HPDE6-E6E7 (cell line): ENCODE measurements around the gene NCOA1.
"Not testable (repeated sequence)": the region's sequence is repeated elsewhere in the genome, so short reads cannot be mapped to it uniquely, and the experiment has no call there.

ENCODE experiments used
- DNase-seq: peaks from one replicate; pipeline ENCODE4 v3.0.0; 2011; ENCODE audit warnings: missing footprints; ENCODE audit errors: extremely low spot score

The NCOA1 gene

GRCh38 chr2:24490690-24491541 lies at the start of gene NCOA1:
Gene NCOA1, plus strand, starts transcription at chr2:24491254. Its CDS starts 167,424 bp downstream, at chr2:24658678.
- peak; percentile 76 for DNase-seq

- no peak for DNase-seq
These were observed 42.3 kb upstream of the NCOA1 start for GRCh38 chr2:24448797-24449196.

GRCh38 chr2:24449344-24449743 lies 41.7 kb upstream of the NCOA1 start:
- DNase-seq: no peak

DNA sequence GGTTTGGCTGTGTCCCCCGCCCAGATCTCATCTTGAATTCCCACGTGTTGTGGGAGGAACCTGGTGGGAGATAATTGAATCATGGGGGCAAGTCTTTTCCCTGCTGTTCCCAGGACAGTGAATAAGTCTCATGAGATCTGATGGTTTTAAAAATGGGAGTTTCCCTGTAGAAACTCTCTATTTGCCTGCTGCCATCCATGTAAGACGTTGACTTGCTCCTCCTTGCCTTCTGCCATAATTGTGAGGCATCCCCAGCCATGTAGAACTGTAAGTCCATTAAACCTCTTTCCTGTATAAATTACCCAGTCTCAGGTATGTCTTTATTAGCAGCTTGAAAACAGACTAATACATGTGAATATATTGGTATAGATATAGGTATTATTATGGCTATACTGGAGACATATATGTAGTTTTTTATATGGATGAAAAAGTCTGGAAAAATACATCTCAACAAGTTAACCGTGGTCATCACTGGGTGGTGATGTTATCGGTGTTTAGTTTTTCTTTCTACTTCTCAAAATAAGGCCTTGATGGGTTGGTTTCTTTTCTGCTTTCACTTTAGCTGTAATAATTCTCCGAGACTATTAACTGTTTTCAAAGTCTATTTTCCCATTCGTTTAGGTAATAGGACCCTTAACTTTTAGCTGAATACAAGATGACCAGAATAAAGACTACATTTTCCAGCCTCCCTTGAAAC lies 39.1 kb upstream of the NCOA1 start:
- no peak for DNase-seq

DNA sequence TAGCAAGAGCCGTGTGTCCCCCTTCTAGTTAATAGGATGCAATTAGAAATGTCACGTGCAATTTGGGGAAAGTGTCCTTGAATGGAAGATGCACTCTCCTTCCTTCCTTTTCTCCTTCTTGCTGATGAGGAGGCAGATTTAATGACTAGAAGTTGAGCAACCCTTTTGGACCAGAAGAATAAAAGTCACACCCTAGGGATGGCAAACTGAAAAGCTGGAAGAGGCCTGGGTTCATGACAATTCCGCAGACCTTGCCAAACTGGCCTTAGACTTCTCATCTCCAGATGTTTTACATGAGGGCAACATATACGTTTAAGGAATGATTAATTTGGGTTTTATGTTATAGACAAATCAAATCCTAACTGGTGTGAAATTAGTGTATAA lies 38.6 kb upstream of the NCOA1 start:
- DNase-seq: no peak

GRCh38 chr2:24453379-24454073 lies 37.5 kb upstream of the NCOA1 start:
- DNase-seq: no peak

DNA sequence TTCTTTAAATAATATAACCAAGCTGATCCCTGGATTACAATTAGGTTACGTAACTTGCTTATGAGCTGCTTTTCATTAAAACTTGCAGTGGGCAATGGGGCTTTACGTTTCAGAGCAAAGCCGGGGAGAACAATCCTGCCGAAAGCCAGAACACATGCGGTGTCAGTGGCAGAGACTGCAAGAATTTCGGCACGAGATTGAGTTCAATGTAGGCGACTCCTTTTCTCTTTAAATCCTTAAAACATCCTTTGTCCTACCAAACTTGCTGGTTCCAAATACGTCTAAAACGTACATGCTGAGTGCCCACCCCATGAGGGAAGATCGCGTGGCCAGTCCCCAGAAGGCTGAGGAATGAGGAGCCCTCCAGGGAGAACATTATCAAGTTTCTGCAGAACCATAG lies 36.8 kb upstream of the NCOA1 start:
- DNase-seq: no peak

GRCh38 chr2:24456599-24457556 lies 34.2 kb upstream of the NCOA1 start:
- peak; percentile 86 for DNase-seq

DNA sequence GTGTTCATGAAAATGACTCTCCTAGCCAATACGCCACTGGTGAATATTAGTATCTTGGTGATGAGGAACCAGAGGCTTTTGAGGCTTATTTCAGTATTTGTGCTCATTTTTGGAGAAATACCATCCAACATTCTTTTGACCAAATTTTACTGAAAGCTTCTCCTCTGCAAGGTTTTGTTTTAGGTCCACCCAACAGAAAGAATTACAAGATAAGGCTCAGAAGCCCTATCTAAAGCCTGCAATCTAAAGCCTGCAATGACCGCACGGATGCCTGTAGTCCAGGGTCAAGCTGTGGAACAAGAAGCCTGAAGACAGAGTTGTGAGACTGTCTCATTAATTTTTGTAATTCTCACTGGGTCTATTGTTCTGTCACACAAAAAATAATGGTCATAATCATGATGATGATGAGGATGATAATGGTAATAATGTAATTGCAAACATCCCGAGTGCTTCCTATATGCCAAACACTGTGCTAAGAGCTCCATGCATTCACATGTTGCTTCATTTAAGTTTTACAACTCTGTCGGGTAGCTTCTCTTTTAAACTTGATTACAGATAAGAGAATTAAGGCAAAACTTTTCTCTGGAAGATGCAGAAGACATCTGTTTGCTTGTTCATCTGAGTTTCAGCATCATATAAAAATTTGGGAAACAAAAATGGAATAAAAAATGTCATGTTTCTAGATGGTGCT lies 33.2 kb upstream of the NCOA1 start:
- no peak for DNase-seq

DNA sequence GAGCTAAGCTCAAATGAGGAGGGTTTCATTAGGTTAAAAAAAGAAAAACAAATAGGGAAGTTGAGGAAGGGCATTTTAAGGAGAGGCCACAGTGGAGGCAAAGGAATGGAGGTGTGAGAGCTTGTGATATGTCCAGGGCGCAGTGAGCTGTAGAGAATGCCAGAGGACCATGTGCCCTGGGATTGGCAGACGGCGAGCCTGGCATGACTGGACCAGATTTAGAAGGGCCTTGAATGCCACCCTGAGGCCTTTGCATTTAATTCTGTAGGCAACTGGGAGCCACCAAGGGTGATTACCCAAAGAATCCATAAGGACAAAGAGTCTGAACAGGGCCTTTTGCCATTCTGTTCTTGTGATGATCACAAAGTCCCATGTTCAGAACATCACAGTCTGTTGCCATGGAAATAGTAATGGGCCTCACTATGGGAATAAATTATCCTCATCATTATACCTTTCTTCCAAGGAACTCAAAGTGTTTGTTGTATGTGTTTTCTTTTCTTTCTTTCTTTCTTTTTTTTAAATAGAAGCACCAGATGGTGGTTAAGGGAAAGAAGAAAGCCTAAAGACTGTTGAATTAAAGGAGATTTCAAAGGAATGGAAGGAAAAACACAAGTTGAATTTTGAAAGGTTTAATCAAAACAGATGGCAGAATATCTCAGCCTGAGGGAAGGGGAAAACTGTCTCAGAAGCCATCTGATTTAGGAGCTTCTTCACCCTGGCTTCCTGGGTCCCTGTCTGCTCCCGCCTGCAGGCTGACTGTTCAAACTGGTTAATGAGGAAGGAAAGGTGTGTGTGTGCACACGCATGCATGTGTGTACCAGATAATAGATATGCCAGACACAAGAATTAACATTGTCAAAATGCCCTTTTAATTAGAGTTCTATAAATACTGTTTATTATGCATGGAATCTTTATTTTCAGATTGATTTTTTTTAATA lies 31.6 kb upstream of the NCOA1 start:
- DNase-seq: no peak

- DNase-seq: no peak
These were observed 29.4 kb upstream of the NCOA1 start for GRCh38 chr2:24461685-24462084.

GRCh38 chr2:24463271-24463670 lies 27.8 kb upstream of the NCOA1 start:
- DNase-seq: no peak

DNA sequence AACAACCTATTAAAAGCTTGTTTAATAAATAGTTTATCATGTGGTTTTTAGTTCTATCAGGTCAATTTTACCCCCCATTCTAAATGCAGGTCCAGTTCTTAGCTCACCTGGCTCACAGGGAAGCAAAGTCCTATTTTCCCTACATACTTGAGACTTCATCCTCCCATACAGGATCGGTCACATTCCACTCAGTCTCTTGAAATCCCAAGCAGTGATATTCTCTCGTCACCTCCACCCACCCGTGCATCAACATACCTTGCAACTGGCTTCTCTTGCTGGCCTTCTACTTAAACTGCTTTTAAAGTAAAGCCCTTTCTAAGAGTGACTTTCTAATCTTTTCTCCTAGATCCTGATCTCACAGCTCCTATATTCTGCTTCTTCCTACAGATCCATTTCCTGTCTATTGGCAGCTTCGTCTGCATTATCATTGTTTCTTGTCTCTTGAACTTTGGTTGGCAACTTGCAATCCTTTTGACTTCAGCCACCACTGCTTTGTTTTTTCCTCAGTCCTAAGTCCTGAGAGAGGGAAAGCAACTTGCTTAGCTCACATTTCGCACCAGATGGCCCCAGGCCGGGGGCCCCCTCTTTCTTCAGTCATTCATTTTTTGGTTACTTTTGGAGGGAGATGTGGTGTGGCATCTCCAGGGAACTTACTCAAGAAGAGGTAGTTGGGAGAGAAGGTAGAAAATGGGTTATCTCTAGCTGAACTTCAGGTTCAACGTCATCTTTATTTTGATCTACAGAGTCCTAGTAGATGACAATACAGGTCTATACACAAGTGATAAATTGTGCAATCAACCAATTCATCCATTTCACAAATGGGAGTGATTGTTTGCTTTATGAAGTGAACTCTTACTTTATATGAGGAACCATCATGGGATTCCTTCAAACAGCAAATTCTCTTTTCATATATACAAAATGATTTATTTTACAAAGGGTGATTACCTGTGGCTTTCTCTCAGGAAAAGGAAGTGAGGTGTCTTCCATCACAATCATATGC lies 23.9 kb upstream of the NCOA1 start:
- DNase-seq: no peak

DNA sequence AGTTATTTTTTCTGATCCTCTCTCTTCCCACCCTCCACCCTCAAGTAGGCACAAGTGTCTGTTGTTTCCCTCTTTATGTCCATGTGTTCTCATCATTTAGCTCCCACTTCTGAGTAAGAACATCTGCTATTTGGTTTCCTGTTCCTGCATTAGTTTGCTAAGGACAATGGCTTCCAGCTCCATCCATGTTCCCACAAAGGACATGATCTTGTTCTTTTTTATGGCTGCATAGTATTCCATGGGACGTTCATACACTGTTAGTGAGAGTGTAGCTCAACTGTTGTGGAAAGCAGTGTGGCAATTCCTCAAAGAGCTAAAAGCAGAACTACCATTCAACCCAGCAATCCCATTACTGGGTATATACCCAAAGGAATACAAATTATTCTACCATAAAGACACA lies 22.6 kb upstream of the NCOA1 start:
- DNase-seq: not testable (repeated sequence)

DNA sequence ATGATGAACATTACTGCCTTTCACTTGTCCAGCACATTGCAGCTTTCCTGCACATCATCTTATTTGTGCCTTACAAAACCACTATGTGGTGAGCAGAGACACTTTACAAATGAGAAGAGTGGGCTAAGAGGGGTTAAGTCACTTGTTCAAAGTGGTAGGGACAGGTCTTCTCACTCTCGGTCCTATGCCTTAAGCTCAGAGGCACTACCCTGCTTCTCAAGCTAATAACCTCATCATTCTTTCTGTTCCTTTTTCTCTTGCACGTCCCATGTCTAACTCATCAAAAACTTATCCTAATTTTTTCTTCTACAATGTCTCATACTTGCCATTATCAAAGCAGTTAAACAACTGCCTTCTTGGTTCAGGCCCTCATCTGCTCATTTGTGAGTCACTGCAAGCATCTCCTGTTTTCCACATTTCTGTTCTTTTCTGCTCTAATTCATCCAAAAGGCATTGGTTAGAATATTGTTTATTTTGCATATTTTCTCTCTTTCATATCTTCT lies 21.9 kb upstream of the NCOA1 start:
- no peak for DNase-seq

DNA sequence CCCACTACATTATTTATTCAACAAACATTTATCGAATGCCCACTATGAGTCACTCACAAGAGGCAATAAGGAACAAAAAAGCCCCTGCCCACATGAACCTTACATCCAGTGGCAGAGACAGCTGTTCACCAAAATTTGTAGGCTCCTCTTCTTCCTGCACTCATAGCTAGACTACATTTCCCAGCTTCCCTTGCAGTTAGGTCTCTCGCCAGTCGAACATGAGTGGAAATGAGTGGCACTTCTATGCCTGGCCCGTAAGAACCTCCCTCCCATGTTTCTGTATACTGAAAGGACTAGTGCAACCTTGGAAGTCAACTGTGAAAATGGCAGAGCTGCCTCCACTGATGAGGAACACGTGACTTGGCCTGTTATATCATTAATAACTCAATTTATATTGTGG lies 19.4 kb upstream of the NCOA1 start:
- DNase-seq: no peak

GRCh38 chr2:24472416-24472815 lies 18.6 kb upstream of the NCOA1 start:
- DNase-seq: no peak

GRCh38 chr2:24473626-24474025 lies 17.4 kb upstream of the NCOA1 start:
- DNase-seq: no peak
